A549 (cell line): ENCODE data around the gene TMEM30B. TPM values are rescaled to one million over a fixed set of nuclear protein-coding genes. Genes with fewer than 3 reads are reported as not detected.

Experiments used
- ATAC-seq, 2 experiments: fragments of 200-7000 bp in 1 of 2; fragments of >200 bp in 1 of 2; cut with Nextera tagmentation in 1 of 2; cut with Tn5 transposase in 1 of 2; 3 replicates each; pipeline versions ENCODE4 v1.8.0 to v1.9.1; 2018 to 2020; ENCODE audit warnings: mild to moderate bottlenecking in 1 of 2, moderate library complexity in 1 of 2
- CTCF ChIA-PET: fragments of 300-600 bp; sonication (Branson Sonifier 250); formaldehyde crosslinking; extraction: SDS; loops from one replicate; lab custom pipeline; 2021; ENCODE audit warnings: antibody characterized with exemption, inconsistent platforms; lab: Yijun Ruan, JAX
- POLR2A ChIA-PET: fragments of 350-600 bp; formaldehyde crosslinking; extraction: SDS; loops from one replicate; lab custom pipeline; 2021; ENCODE audit warnings: antibody characterized with exemption, inconsistent platforms; lab: Yijun Ruan, JAX
- DNase-seq, 2 experiments: peaks; one replicate each; pipeline versions ENCODE4 v3.0.0 to v3.0.0-alpha.2; 2011 to 2016; ENCODE audit warnings: low read depth in 1 of 2, low spot score in 1 of 2
- FAIRE-seq: peaks from 2 replicates; lab custom pipeline; 2011; peaks lifted over from hg19 to GRCh38; lab: Jason Lieb, UNC
- H3K27ac ChIP-seq, 2 experiments: fragments of >200 bp; sonication (Bioruptor Twin); formaldehyde crosslinking; 3 replicates each; pipeline ENCODE4 v1.5.1; 2016 to 2017
- H3K4me1 ChIP-seq: fragments of >200 bp; sonication (Bioruptor Twin); formaldehyde crosslinking; 3 replicates; pipeline ENCODE4 v1.6.1; 2016
- H3K4me2 ChIP-seq: fragments of >200 bp; sonication (Bioruptor Twin); formaldehyde crosslinking; 3 replicates; pipeline ENCODE4 v1.6.1; 2016
- H3K4me3 ChIP-seq: fragments of >200 bp; sonication (Bioruptor Twin); formaldehyde crosslinking; 3 replicates; pipeline ENCODE4 v1.5.1; 2016
- H3K9me3 ChIP-seq: fragments of >200 bp; sonication (Bioruptor Twin); formaldehyde crosslinking; 3 replicates; pipeline ENCODE4 v1.6.1; 2016
- CEBPB ChIP-seq, 2 experiments: fragments of >200 bp in 1 of 2; sonication (Bioruptor Twin) in 1 of 2; formaldehyde crosslinking in 1 of 2; IDR thresholded peaks; 2 replicates each; pipeline ENCODE4 v1.6.1; 2012 to 2016
- CHD2 ChIP-seq: fragments of 150-350 bp; IDR thresholded peaks from 2 replicates; pipeline ENCODE4 v1.6.1; 2014; ENCODE audit warnings: low read length; ENCODE audit not compliant: partially characterized antibody
- EHF ChIP-seq: fragments of 250-450 bp; sonication (Bioruptor Pico); IDR thresholded peaks from 2 replicates; pipeline ENCODE4 v1.5.0; 2020; ENCODE audit warnings: mild to moderate bottlenecking
- ESRRA ChIP-seq: fragments of 150-350 bp; IDR thresholded peaks from 2 replicates; pipeline ENCODE4 v1.6.1; 2014; ENCODE audit warnings: mild to moderate bottlenecking, low read length, borderline replicate concordance
- GATA3 ChIP-seq: IDR thresholded peaks from 2 replicates; pipeline ENCODE4 v1.6.1; 2012; ENCODE audit warnings: borderline replicate concordance
- HOXA7 ChIP-seq: fragments of 250-450 bp; sonication (Bioruptor Pico); IDR thresholded peaks from 2 replicates; pipeline ENCODE4 v1.5.0; 2020; ENCODE audit warnings: mild to moderate bottlenecking, moderate library complexity
- HOXB5 ChIP-seq: fragments of 250-450 bp; sonication (Bioruptor Pico); IDR thresholded peaks from 2 replicates; pipeline ENCODE4 v1.5.0; 2020; ENCODE audit warnings: mild to moderate bottlenecking, moderate library complexity
- KDM1A ChIP-seq: fragments of 200-600 bp; sonication (generic); IDR thresholded peaks from 2 replicates; pipeline ENCODE4 v1.6.1; 2016; ENCODE audit warnings: low read depth, mild to moderate bottlenecking
- MAZ ChIP-seq: fragments of 150-350 bp; IDR thresholded peaks from 2 replicates; pipeline ENCODE4 v1.6.1; 2014; ENCODE audit warnings: antibody characterized with exemption, low read depth, low read length, borderline replicate concordance
- POLR2A ChIP-seq: IDR thresholded peaks from 2 replicates; pipeline ENCODE4 v1.6.1; 2012; ENCODE audit warnings: mild to moderate bottlenecking, low read length
- RAD21 ChIP-seq, 2 experiments: fragments of >200 bp in 1 of 2; sonication (Bioruptor Twin) in 1 of 2; formaldehyde crosslinking in 1 of 2; IDR thresholded peaks in 1 of 2; conservative IDR thresholded peaks in 1 of 2; 2 replicates in 1 of 2; 3 replicates in 1 of 2; pipeline ENCODE4 v1.6.1; 2012 to 2018; ENCODE audit warnings: inconsistent platforms in 1 of 2
- RNF2 ChIP-seq: fragments of 200-600 bp; sonication (generic); IDR thresholded peaks from 2 replicates; pipeline ENCODE4 v1.6.1; 2016; ENCODE audit warnings: low read depth, mild to moderate bottlenecking, antibody characterized with exemption, moderate library complexity, borderline replicate concordance
- SREBF2 ChIP-seq: fragments of 450-650 bp; IDR thresholded peaks from 2 replicates; pipeline ENCODE4 v1.6.1; 2014; ENCODE audit warnings: mild to moderate bottlenecking, moderate library complexity
- ZC3H11A ChIP-seq: fragments of 450-650 bp; IDR thresholded peaks from 2 replicates; pipeline ENCODE4 v1.6.1; 2014; ENCODE audit warnings: antibody characterized with exemption, mild to moderate bottlenecking
- WGBS: methylation state at CpG from one replicate; pipeline ENCODE4 v1.1.6; 2017; ENCODE audit errors: missing lambda C conversion rate; 5-methylcytosine and 5-hydroxymethylcytosine counted together
- polyA plus RNA-seq, 4 experiments: library from polyadenylated mRNA; depleted of rRNA in 3 of 4; stranded (reverse); fragments of >200 nt; fragmentation: RNase III in 1 of 4; extraction: RNeasy Plus Mini Kit Qiagen cat#74134 plus additional on column Dnase treatment in 1 of 4; gene quantifications; 2 replicates in 3 of 4; 3 replicates in 1 of 4; pipeline ENCODE4 v1.2.3, GENCODE V29; 2011 to 2017
- TF ChIP-seq, protein P1 (sequence below): fragments of 250-450 bp; sonication (Bioruptor Pico); IDR thresholded peaks from 2 replicates; pipeline ENCODE4 v1.5.0; 2021; ENCODE audit warnings: mild to moderate bottlenecking, moderate library complexity, borderline replicate concordance
- TF ChIP-seq, protein P2 (sequence below): fragments of >200 bp; sonication (Bioruptor Twin); formaldehyde crosslinking; IDR thresholded peaks from 3 replicates; pipeline ENCODE4 v1.6.1; 2016
- TF ChIP-seq, protein P3 (sequence below): fragments of 200-600 bp; sonication (generic); IDR thresholded peaks from 2 replicates; pipeline ENCODE4 v1.6.1; 2016; ENCODE audit warnings: antibody characterized with exemption, mild to moderate bottlenecking, moderate library complexity
- TF ChIP-seq, protein P4 (sequence below): fragments of >200 bp; sonication (Bioruptor Twin); formaldehyde crosslinking; IDR thresholded peaks from 3 replicates; pipeline ENCODE4 v1.5.1; 2016
- TF ChIP-seq, protein P5 (sequence below): fragments of 250-450 bp; sonication (Bioruptor Pico); IDR thresholded peaks from 2 replicates; pipeline ENCODE4 v1.5.0; 2020; ENCODE audit warnings: low read depth, mild to moderate bottlenecking, moderate library complexity

The TMEM30B gene
- polyA plus RNA-seq, 2 of the 4 experiments (the other 2 are of a cell fraction) = 0.16 to 0.21 TPM

DNA sequence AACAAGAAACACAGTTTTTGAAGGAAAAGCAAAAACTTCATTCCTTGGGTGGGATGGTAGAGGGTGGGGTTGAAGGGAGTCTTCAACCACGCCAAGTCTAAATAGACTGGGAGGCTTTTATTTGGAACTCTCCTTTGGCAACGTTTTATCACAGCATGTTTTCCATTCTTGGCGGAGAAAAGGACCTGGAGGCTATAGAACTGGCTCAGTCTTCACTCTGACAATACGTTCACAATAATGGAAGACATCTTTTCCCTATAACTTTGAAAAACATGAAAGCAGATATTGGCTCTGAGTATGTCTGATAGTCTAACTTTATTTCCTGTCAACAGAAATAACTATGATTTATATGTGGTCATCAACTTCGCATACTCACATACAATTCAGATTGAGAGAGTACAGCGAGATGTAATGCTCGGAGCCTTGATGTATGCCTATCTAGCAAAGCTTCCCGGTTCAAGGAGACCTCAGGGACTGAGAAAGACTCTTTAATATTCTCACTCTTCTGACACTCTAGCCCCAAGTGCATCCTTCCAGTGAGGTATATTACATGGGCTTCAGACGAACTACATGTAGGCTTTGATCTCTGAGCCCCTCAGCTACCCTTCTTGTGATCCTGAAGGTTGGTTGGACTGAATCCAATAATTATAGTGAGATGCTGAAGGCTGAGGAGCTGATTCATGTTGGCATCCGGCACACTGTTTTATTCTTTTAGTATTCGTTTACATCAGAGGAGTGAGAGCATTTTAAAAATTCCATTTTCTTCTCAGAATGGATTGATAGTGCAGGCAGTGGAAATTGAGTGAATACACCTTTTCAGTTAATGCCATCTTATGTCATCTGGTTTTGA, 14.0 kb downstream of the TMEM30B start:
- no peak for FAIRE-seq
- no peak overlapping the region for H3K4me2 ChIP-seq
- DNase-seq = no peak
- no peaks in the 10 kb centered on the region for H3K9me3 ChIP-seq
- ChIA-PET CTCF (interaction anchor here (0.7 to 7.7 kb wide), 12 partner anchors 8 to 860 kb away, joined by 3 to 97 read pairs (median 4); partner anchors contain the start of gene TMEM30B), POLR2A (no interaction called here)
- WGBS = 50% methylated on average over 11 of the region's 11 CpGs
- no peaks in the 10 kb centered on the region for H3K4me1 ChIP-seq
- H3K27ac ChIP-seq = no peak overlapping the region
- no peak for ATAC-seq
- no peak overlapping the region for H3K4me3 ChIP-seq
- TF ChIP-seq EHF (CRISPR knock-in tag) (no peak), RNF2 (no peak), SREBF2 (no peak), ESRRA (no peak), CEBPB (IDR thresholded peaks at IDR 0.05) (no peak), HOXB5 (no peak), ZC3H11A (no peak), CHD2 (no peak), MAZ (no peak), GATA3 (no peak), POLR2A (no peak), RAD21 (conservative IDR thresholded peaks at IDR 0.05 in 1 of 2, IDR thresholded peaks at IDR 0.05 in 1 of 2) (no peak), KDM1A (no peak), HOXA7 (CRISPR knock-in tag) (no peak)
- TF ChIP-seq, protein P1, sequence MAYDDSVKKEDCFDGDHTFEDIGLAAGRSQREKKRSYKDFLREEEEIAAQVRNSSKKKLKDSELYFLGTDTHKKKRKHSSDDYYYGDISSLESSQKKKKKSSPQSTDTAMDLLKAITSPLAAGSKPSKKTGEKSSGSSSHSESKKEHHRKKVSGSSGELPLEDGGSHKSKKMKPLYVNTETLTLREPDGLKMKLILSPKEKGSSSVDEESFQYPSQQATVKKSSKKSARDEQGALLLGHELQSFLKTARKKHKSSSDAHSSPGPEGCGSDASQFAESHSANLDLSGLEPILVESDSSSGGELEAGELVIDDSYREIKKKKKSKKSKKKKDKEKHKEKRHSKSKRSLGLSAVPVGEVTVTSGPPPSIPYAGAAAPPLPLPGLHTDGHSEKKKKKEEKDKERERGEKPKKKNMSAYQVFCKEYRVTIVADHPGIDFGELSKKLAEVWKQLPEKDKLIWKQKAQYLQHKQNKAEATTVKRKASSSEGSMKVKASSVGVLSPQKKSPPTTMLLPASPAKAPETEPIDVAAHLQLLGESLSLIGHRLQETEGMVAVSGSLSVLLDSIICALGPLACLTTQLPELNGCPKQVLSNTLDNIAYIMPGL (CRISPR knock-in tag) = no peak
- TF ChIP-seq, protein P2, sequence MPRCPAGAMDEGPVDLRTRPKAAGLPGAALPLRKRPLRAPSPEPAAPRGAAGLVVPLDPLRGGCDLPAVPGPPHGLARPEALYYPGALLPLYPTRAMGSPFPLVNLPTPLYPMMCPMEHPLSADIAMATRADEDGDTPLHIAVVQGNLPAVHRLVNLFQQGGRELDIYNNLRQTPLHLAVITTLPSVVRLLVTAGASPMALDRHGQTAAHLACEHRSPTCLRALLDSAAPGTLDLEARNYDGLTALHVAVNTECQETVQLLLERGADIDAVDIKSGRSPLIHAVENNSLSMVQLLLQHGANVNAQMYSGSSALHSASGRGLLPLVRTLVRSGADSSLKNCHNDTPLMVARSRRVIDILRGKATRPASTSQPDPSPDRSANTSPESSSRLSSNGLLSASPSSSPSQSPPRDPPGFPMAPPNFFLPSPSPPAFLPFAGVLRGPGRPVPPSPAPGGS = no peak
- TF ChIP-seq, protein P3, sequence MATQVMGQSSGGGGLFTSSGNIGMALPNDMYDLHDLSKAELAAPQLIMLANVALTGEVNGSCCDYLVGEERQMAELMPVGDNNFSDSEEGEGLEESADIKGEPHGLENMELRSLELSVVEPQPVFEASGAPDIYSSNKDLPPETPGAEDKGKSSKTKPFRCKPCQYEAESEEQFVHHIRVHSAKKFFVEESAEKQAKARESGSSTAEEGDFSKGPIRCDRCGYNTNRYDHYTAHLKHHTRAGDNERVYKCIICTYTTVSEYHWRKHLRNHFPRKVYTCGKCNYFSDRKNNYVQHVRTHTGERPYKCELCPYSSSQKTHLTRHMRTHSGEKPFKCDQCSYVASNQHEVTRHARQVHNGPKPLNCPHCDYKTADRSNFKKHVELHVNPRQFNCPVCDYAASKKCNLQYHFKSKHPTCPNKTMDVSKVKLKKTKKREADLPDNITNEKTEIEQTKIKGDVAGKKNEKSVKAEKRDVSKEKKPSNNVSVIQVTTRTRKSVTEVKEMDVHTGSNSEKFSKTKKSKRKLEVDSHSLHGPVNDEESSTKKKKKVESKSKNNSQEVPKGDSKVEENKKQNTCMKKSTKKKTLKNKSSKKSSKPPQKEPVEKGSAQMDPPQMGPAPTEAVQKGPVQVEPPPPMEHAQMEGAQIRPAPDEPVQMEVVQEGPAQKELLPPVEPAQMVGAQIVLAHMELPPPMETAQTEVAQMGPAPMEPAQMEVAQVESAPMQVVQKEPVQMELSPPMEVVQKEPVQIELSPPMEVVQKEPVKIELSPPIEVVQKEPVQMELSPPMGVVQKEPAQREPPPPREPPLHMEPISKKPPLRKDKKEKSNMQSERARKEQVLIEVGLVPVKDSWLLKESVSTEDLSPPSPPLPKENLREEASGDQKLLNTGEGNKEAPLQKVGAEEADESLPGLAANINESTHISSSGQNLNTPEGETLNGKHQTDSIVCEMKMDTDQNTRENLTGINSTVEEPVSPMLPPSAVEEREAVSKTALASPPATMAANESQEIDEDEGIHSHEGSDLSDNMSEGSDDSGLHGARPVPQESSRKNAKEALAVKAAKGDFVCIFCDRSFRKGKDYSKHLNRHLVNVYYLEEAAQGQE = no peak
- TF ChIP-seq, protein P4, sequence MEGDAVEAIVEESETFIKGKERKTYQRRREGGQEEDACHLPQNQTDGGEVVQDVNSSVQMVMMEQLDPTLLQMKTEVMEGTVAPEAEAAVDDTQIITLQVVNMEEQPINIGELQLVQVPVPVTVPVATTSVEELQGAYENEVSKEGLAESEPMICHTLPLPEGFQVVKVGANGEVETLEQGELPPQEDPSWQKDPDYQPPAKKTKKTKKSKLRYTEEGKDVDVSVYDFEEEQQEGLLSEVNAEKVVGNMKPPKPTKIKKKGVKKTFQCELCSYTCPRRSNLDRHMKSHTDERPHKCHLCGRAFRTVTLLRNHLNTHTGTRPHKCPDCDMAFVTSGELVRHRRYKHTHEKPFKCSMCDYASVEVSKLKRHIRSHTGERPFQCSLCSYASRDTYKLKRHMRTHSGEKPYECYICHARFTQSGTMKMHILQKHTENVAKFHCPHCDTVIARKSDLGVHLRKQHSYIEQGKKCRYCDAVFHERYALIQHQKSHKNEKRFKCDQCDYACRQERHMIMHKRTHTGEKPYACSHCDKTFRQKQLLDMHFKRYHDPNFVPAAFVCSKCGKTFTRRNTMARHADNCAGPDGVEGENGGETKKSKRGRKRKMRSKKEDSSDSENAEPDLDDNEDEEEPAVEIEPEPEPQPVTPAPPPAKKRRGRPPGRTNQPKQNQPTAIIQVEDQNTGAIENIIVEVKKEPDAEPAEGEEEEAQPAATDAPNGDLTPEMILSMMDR = no peak
- TF ChIP-seq, protein P5, sequence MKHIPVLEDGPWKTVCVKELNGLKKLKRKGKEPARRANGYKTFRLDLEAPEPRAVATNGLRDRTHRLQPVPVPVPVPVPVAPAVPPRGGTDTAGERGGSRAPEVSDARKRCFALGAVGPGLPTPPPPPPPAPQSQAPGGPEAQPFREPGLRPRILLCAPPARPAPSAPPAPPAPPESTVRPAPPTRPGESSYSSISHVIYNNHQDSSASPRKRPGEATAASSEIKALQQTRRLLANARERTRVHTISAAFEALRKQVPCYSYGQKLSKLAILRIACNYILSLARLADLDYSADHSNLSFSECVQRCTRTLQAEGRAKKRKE = no peak
